HEK293 (cell line): ENCODE data around the gene EDDM13.

ENCODE experiments used
- CTCF ChIA-PET: fragments of 350-600 bp; formaldehyde crosslinking; extraction: SDS; loops from one replicate; lab custom pipeline; 2021; ENCODE audit warnings: antibody characterized with exemption; lab: Yijun Ruan, JAX
- POLR2A ChIA-PET: fragments of 300-600 bp; formaldehyde crosslinking; extraction: SDS; loops from one replicate; lab custom pipeline; 2020; ENCODE audit warnings: antibody characterized with exemption, inconsistent platforms; lab: Yijun Ruan, JAX
- H3K27ac ChIP-seq: fragments of 200-500 bp; sonication (Bioruptor generic); 2 replicates; pipeline ENCODE4 v1.5.1; 2014; ENCODE audit warnings: low read depth, low read length, control low read depth, inconsistent platforms; ENCODE audit errors: extremely low read depth
- H3K36me3 ChIP-seq, 2 experiments: fragments of 200-500 bp in 1 of 2; sonication (Bioruptor generic) in 1 of 2; 1 replicate in 1 of 2; 2 replicates in 1 of 2; pipeline ENCODE4 v1.5.1; 2014 to 2017; ENCODE audit warnings: inconsistent platforms in 2 of 2, low read length in 2 of 2; ENCODE audit not compliant: control insufficient read depth in 2 of 2, insufficient read depth in 1 of 2
- H3K4me1 ChIP-seq: fragments of 200-500 bp; sonication (Bioruptor generic); 2 replicates; pipeline ENCODE4 v1.5.1; 2014; ENCODE audit warnings: mild to moderate bottlenecking, low read length, inconsistent platforms; ENCODE audit not compliant: control insufficient read depth, insufficient read depth
- H3K4me3 ChIP-seq: 2 replicates; pipeline ENCODE4 v1.5.1; 2011; ENCODE audit warnings: low read depth, mild to moderate bottlenecking, control low read depth, low read length, moderate library complexity
- H3K9me3 ChIP-seq: fragments of 200-500 bp; sonication (Bioruptor generic); 2 replicates; pipeline ENCODE4 v1.5.1; 2014; ENCODE audit warnings: low read depth, low read length, inconsistent platforms; ENCODE audit not compliant: control insufficient read depth, insufficient read depth
- HOXC10 ChIP-seq: sonication (generic); formaldehyde crosslinking; IDR thresholded peaks from 2 replicates; pipeline ENCODE4 v1.8.1; 2023; ENCODE audit warnings: mild to moderate bottlenecking, missing genetic modification reagents
- MEIS1 ChIP-seq: sonication (generic); formaldehyde crosslinking; IDR thresholded peaks from 2 replicates; pipeline ENCODE4 v1.8.1; 2022; ENCODE audit warnings: missing genetic modification reagents, mild to moderate bottlenecking, borderline replicate concordance
- REPIN1 ChIP-seq: fragments of 450-650 bp; formaldehyde crosslinking; IDR thresholded peaks from 2 replicates; pipeline ENCODE4 v1.5.1; 2017; ENCODE audit warnings: missing biosample characterization, missing genetic modification characterization, low read depth
- SETDB1 ChIP-seq: IDR thresholded peaks from one replicate; pipeline ENCODE4 v1.6.1; 2017; ENCODE audit warnings: mild to moderate bottlenecking, low read length, moderate library complexity, mixed read lengths; ENCODE audit not compliant: insufficient read length
- ZEB2 ChIP-seq: fragments of 450-650 bp; formaldehyde crosslinking; IDR thresholded peaks from 2 replicates; pipeline ENCODE4 v1.5.1; 2016; ENCODE audit warnings: missing biosample characterization, missing genetic modification characterization
- ZNF121 ChIP-seq: fragments of 450-650 bp; formaldehyde crosslinking; IDR thresholded peaks from 2 replicates; pipeline ENCODE4 v1.5.1; 2016; ENCODE audit warnings: missing biosample characterization, missing genetic modification characterization
- ZNF211 ChIP-seq: fragments of 450-650 bp; formaldehyde crosslinking; IDR thresholded peaks from 2 replicates; pipeline ENCODE4 v1.5.1; 2016; ENCODE audit warnings: low read depth, missing biosample characterization, missing genetic modification characterization
- ZNF23 ChIP-seq: fragments of 450-650 bp; formaldehyde crosslinking; IDR thresholded peaks from 2 replicates; pipeline ENCODE4 v1.5.1; 2016; ENCODE audit warnings: missing biosample characterization, missing genetic modification characterization, borderline replicate concordance
- ZNF274 ChIP-seq, 2 experiments: fragments of 200-500 bp in 1 of 2; fragments of 450-650 bp in 1 of 2; sonication (Bioruptor generic) in 1 of 2; formaldehyde crosslinking in 1 of 2; IDR thresholded peaks; 2 replicates each; pipeline versions ENCODE4 v1.5.1 to v1.6.1; 2014 to 2016; ENCODE audit warnings: borderline replicate concordance in 1 of 2, inconsistent platforms in 1 of 2, low read length in 1 of 2, missing biosample characterization in 1 of 2, missing genetic modification characterization in 1 of 2
- ZNF433 ChIP-seq: fragments of 450-650 bp; formaldehyde crosslinking; IDR thresholded peaks from 2 replicates; pipeline ENCODE4 v1.5.1; 2016; ENCODE audit warnings: missing biosample characterization, missing genetic modification characterization, low read depth
- ZNF549 ChIP-seq: fragments of 450-650 bp; IDR thresholded peaks from 2 replicates; pipeline ENCODE4 v1.5.1; 2018; ENCODE audit warnings: missing biosample characterization, missing genetic modification characterization, mild to moderate bottlenecking, inconsistent platforms, moderate library complexity
- ZNF623 ChIP-seq: fragments of 450-650 bp; formaldehyde crosslinking; IDR thresholded peaks from 2 replicates; pipeline ENCODE4 v1.5.1; 2016; ENCODE audit warnings: missing biosample characterization, missing genetic modification characterization
- ZNF629 ChIP-seq: fragments of 450-650 bp; formaldehyde crosslinking; IDR thresholded peaks from 2 replicates; pipeline ENCODE4 v1.5.1; 2017; ENCODE audit warnings: missing biosample characterization, missing genetic modification characterization
- ZNF658 ChIP-seq: fragments of 450-650 bp; formaldehyde crosslinking; IDR thresholded peaks from 2 replicates; pipeline ENCODE4; 2016; ENCODE audit warnings: missing biosample characterization, missing genetic modification characterization
- ZNF664 ChIP-seq: fragments of 450-650 bp; formaldehyde crosslinking; IDR thresholded peaks from 2 replicates; pipeline ENCODE4 v1.5.1; 2016; ENCODE audit warnings: missing biosample characterization, missing genetic modification characterization
- ZNF776 ChIP-seq: fragments of 450-650 bp; formaldehyde crosslinking; IDR thresholded peaks from 2 replicates; pipeline ENCODE4 v1.5.0; 2017; ENCODE audit warnings: missing biosample characterization, missing genetic modification characterization, borderline replicate concordance
- ZNF785 ChIP-seq: fragments of 450-650 bp; formaldehyde crosslinking; IDR thresholded peaks from 2 replicates; pipeline ENCODE4 v1.5.1; 2016; ENCODE audit warnings: missing biosample characterization, missing genetic modification characterization
- ZNF837 ChIP-seq: fragments of 450-650 bp; formaldehyde crosslinking; IDR thresholded peaks from 2 replicates; pipeline ENCODE4 v1.5.1; 2016; ENCODE audit warnings: missing biosample characterization, missing genetic modification characterization
- TF ChIP-seq, protein P1 (sequence below): fragments of 450-650 bp; formaldehyde crosslinking; IDR thresholded peaks from 2 replicates; pipeline ENCODE4 v1.5.1; 2016; ENCODE audit warnings: missing biosample characterization, missing genetic modification characterization
- TF ChIP-seq, protein P2 (sequence below): fragments of 450-650 bp; formaldehyde crosslinking; IDR thresholded peaks from 2 replicates; pipeline ENCODE4 v1.5.1; 2016; ENCODE audit warnings: missing biosample characterization, missing genetic modification characterization
- TF ChIP-seq, protein P3 (sequence below): IDR thresholded peaks from 2 replicates; pipeline ENCODE4 v1.6.1; 2011; ENCODE audit warnings: mild to moderate bottlenecking, low read depth, low read length, borderline replicate concordance
- TF ChIP-seq, protein P4 (sequence below): fragments of 450-650 bp; formaldehyde crosslinking; IDR thresholded peaks from 2 replicates; pipeline ENCODE4 v1.5.1; 2016; ENCODE audit warnings: missing biosample characterization, missing genetic modification characterization, low read depth

Gene EDDM13

DNA sequence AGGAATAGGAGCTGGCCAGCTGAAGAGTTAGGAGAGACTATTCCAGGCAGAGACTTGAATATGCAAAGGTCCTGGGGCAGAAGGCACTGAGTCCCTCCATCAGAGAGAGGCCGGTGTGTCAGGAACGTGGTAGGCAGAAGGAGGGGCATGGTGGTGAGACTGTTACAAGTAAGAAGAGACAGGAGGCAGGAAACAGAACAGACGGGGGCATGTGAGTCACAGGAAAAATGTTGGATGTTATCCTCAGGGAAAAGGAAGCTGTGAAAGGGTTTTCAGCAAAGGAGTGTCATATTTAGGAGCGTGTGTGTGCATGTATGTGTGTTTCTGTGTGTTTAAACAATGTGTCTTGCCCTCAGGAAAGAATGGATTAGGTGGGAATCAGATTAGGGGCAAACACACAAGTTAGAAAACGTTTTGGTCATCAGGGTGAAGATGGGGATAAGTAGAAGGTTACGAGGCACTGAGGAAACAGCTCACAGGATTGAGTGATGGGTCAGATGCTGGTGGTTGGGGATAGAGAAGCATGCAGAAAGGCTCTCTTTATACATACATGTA is 1.1 kb downstream of the EDDM13 start:
- TF ChIP-seq ZNF211: no peak
- TF ChIP-seq, protein P1, sequence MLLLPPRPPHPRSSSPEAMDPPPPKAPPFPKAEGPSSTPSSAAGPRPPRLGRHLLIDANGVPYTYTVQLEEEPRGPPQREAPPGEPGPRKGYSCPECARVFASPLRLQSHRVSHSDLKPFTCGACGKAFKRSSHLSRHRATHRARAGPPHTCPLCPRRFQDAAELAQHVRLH: no peak
- no peak for TF ChIP-seq SETDB1
- TF ChIP-seq ZNF623 (tag by site-specific recombination): peak; percentile 73
- TF ChIP-seq ZNF629 (tag by site-specific recombination): no peak
- TF ChIP-seq HOXC10: no peak
- TF ChIP-seq ZNF274 (IDR thresholded peaks at IDR 0.05; ENCODE audit: low read length): no peak
- TF ChIP-seq ZNF274 (tag by site-specific recombination; IDR thresholded peaks at IDR 0.05; ENCODE audit: borderline replicate concordance): no peak
- H3K4me3 ChIP-seq: no peak overlapping the region
- peaks cover 0 to 4% of the 10 kb centered on the region in 2 experiments; a peak in 2 of 3 replicates for H3K36me3 ChIP-seq
- H3K4me1 ChIP-seq: no peaks in the 10 kb centered on the region
- POLR2A ChIA-PET: no interaction called here
- CTCF ChIA-PET: no interaction called here
- H3K27ac ChIP-seq: no peak overlapping the region
- H3K9me3 ChIP-seq: no peaks in the 10 kb centered on the region; the same call in 1 of the 2 replicates

DNA sequence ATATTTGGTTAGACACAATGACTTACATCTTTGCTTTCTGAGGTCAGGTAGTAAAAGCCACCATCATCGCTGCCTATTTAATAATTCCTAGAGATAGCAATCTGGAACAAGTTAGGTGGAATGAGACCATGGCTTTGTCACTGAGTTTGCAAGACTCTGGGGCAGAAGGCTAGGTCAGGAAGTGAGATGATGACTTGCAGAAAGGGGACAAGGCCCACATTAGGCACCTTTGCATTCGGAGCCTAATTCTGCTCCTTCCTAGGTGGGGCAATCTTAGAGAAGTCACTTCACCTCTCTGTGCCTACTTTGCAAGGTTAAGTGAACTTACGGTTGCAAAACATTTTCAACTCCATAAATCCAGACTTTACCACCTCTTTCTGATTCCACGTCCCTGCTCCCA is 10.3 kb downstream of the EDDM13 start:
- Histone ChIP-seq H3K36me3 (no peaks in the 10 kb centered on the region), H3K4me3 (no peak overlapping the region), H3K9me3 (no peaks in the 10 kb centered on the region), H3K4me1 (no peaks in the 10 kb centered on the region)
- POLR2A ChIA-PET: interaction anchor here (0.6 kb wide), 1 partner anchor 32 kb away, joined by 5 read pairs; the partner anchor contains the start of gene ZSCAN5A
- TF ChIP-seq ZNF664: no peak
- no peak for TF ChIP-seq ZNF776 (tag by site-specific recombination)
- no peak for TF ChIP-seq ZNF549 (tag by site-specific recombination)
- TF ChIP-seq, protein P2, sequence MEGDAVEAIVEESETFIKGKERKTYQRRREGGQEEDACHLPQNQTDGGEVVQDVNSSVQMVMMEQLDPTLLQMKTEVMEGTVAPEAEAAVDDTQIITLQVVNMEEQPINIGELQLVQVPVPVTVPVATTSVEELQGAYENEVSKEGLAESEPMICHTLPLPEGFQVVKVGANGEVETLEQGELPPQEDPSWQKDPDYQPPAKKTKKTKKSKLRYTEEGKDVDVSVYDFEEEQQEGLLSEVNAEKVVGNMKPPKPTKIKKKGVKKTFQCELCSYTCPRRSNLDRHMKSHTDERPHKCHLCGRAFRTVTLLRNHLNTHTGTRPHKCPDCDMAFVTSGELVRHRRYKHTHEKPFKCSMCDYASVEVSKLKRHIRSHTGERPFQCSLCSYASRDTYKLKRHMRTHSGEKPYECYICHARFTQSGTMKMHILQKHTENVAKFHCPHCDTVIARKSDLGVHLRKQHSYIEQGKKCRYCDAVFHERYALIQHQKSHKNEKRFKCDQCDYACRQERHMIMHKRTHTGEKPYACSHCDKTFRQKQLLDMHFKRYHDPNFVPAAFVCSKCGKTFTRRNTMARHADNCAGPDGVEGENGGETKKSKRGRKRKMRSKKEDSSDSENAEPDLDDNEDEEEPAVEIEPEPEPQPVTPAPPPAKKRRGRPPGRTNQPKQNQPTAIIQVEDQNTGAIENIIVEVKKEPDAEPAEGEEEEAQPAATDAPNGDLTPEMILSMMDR (tag by site-specific recombination): no peak
- no peak for TF ChIP-seq ZEB2 (tag by site-specific recombination)
- no peak for TF ChIP-seq MEIS1 (CRISPR knock-in tag)
- TF ChIP-seq, all 188 proteins: peak for 0
- CTCF ChIA-PET: interaction anchor here (0.6 to 2.6 kb wide), 4 partner anchors 17 to 1402 kb away, joined by 3 to 9 read pairs (median 4); no protein-coding TSS in a partner anchor
- H3K27ac ChIP-seq: no peak overlapping the region

DNA sequence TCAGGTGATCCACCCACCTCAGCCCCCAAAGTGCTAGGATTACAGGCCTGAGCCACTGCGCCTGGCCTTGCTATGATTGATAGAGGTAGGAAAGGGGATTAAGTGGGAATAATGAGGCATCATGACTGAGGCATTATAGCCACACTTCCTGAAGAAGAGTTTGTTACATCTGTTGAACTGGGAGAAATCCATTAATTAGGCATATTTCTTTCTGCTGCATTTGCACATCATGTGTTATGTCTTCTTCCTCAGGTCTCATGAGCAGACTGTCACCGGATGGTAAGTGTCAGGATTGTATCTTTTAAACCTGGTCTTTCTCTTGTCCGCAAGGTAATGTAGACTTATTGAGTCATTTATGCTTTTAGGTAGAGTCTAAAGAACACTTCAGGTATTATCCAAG is 12.2 kb downstream of the EDDM13 start:
- H3K9me3 ChIP-seq: no peaks in the 10 kb centered on the region
- ChIA-PET POLR2A (no interaction called here), CTCF (interaction anchor here (0.6 kb wide), 1 partner anchor 23 kb away, joined by 3 read pairs; no protein-coding TSS in a partner anchor)
- no peak overlapping the region for H3K4me3 ChIP-seq
- no peak for TF ChIP-seq ZNF658
- TF ChIP-seq ZNF433 (tag by site-specific recombination): no peak
- TF ChIP-seq ZNF837 (tag by site-specific recombination): no peak
- TF ChIP-seq, protein P3, sequence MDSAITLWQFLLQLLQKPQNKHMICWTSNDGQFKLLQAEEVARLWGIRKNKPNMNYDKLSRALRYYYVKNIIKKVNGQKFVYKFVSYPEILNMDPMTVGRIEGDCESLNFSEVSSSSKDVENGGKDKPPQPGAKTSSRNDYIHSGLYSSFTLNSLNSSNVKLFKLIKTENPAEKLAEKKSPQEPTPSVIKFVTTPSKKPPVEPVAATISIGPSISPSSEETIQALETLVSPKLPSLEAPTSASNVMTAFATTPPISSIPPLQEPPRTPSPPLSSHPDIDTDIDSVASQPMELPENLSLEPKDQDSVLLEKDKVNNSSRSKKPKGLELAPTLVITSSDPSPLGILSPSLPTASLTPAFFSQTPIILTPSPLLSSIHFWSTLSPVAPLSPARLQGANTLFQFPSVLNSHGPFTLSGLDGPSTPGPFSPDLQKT: no peak
- no peak for TF ChIP-seq MEIS1 (CRISPR knock-in tag)
- TF ChIP-seq, protein P4, sequence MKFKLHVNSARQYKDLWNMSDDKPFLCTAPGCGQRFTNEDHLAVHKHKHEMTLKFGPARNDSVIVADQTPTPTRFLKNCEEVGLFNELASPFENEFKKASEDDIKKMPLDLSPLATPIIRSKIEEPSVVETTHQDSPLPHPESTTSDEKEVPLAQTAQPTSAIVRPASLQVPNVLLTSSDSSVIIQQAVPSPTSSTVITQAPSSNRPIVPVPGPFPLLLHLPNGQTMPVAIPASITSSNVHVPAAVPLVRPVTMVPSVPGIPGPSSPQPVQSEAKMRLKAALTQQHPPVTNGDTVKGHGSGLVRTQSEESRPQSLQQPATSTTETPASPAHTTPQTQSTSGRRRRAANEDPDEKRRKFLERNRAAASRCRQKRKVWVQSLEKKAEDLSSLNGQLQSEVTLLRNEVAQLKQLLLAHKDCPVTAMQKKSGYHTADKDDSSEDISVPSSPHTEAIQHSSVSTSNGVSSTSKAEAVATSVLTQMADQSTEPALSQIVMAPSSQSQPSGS: no peak
- no peak for TF ChIP-seq ZNF23 (tag by site-specific recombination)
- TF ChIP-seq ZNF121 (tag by site-specific recombination): no peak
- no peak for TF ChIP-seq REPIN1 (tag by site-specific recombination)
- no peak for TF ChIP-seq ZNF785 (tag by site-specific recombination)
- no peaks in the 10 kb centered on the region for H3K36me3 ChIP-seq
- H3K27ac ChIP-seq: no peak overlapping the region
- no peaks in the 10 kb centered on the region for H3K4me1 ChIP-seq
